Right ventricle myocardium inferior (tissue), 1 donor: ENCODE measurements around the gene TRIM77. TPM values are rescaled to one million over a fixed set of nuclear protein-coding genes. Genes with fewer than 3 reads are reported as not detected.
"Not testable (repeated sequence)": the region's sequence is repeated elsewhere in the genome, so short reads cannot be mapped to it uniquely, and the experiment has no call there.

Source experiments
- ATAC-seq: fragments of 200-7000 bp; cut with Tn5 transposase; one replicate; pipeline ENCODE4 v1.9.1; 2020; ENCODE audit warnings: mild to moderate bottlenecking, moderate library complexity
- DNase-seq: peaks from one replicate; pipeline ENCODE4 v3.0.0; 2021; ENCODE audit errors: missing footprints
- intact Hi-C: fragments of 100-400 bp; cut with DNase I; formaldehyde crosslinking; loops from one replicate; pipeline ENCODE4 v1.11.0; 2022
- long read RNA-seq: library from polyadenylated mRNA; unstranded; transcript quantifications from one replicate; pipeline ENCODE4 v2.0.0, GENCODE V29; 2021
- total RNA-seq: library from RNA; stranded (reverse); fragmentation: NEBNext Ultra II Directional; extraction: Animal tissue kit (Norgen Biotek cat#: 25700); gene quantifications from one replicate; pipeline ENCODE4 v1.2.1, GENCODE V29; 2021
- donor health status: DM: no; HTN: yes; CAD: no; lungs with severe emphysema.

TRIM77 gene, protein sequence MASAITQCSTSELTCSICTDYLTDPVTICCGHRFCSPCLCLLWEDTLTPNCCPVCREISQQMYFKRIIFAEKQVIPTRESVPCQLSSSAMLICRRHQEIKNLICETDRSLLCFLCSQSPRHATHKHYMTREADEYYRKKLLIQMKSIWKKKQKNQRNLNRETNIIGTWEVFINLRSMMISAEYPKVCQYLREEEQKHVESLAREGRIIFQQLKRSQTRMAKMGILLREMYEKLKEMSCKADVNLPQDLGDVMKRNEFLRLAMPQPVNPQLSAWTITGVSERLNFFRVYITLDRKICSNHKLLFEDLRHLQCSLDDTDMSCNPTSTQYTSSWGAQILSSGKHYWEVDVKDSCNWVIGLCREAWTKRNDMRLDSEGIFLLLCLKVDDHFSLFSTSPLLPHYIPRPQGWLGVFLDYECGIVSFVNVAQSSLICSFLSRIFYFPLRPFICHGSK
- not detected for total RNA-seq
- long read RNA-seq, result 0 reads

DNA sequence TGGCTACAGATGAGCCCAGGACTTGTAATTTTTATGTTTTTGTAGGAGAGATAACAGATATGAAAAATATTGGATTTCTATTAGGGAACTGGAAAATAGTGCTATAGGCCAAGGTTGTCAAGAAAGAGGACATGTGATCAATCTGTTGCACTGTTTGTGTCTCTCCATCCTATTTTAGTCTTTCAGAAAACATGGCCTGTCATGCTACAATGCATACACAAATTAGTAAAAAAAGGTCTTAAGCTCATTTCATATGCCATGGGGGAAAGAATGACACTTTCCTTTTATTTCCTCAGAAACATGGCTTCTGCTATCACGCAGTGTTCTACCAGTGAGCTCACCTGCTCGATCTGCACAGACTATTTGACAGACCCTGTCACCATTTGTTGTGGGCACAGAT is at the start of gene TRIM77:
Gene TRIM77 (plus strand): TSS at position 301 of the 400 bp plus-strand sequence. CDS start 0 bp downstream, at position 301.
- DNase-seq, ATAC-seq, intact Hi-C loops: not testable (repeated sequence)

GRCh38 chr11:89667001-89667400 is 43.1 kb upstream of the TRIM77 start:
- intact Hi-C loops, result no loop called here
- DNase-seq (no peak), ATAC-seq (no peak)

DNA sequence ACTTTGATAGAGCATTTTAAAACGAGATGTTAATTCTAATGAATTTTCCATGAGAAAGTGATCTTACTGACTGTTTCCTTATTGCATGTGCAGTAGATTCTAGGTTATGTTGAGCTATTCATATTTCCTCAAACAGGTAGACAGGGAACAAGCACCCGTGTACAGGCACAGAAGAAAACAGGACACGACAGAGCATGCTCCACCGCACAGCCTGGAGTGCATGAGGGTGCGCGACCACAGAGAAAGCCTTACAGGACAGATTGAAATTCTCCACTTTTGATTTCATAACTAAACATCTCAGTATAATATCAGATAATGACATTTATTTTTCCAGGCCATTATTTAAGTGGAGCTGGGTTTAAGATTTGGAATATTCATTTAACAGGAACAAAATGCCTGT is 41.9 kb upstream of the TRIM77 start:
- ATAC-seq, DNase-seq, intact Hi-C loops: not testable (repeated sequence)

GRCh38 chr11:89669586-89669985 is 40.5 kb upstream of the TRIM77 start:
- intact Hi-C loops, DNase-seq: not testable (repeated sequence)

GRCh38 chr11:89669993-89670669 is 40.0 kb upstream of the TRIM77 start:
- ATAC-seq, intact Hi-C loops, DNase-seq: not testable (repeated sequence)

More at GRCh38 chr11:89669586-89669985, 40.5 kb upstream of the TRIM77 start:
- not testable (repeated sequence) for ATAC-seq

DNA sequence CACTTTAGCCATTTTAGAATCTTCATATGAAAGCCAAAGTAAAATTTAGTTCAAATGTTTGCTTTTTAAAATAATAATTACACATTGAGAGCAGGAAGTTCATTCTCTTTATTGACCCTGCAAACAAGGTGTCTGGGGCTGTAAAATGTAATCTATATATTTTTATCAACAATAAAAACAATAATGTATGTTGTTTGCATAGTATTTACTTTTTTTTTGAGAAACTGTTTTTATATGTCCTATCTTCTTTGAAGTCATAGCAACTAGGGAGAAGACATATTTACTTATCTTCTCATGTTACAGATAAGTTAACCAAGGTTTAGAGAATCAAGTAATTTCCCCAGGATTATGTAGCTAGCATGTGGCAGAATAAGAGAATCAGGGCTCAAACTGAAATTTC is 37.6 kb upstream of the TRIM77 start:
- ATAC-seq, DNase-seq, intact Hi-C loops: not testable (repeated sequence)

DNA sequence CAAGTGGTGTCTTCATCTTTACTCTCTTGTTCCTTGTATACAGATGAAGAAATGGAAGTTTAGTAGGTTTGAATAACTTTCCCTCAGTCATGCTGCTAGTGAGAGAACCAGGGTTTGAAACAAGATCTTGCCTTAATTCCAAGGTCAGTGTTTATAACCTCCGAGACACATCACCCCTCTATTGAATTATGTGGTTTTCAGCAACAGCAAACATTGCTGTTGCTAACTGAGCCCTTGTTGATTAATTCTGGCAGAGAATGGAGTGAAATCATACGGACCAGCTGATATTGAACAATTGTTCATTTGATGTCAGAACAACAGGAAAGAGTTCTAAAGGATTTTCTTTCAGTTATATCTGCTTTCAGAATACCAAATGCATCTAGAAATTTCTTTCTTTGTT is 36.7 kb upstream of the TRIM77 start:
- ATAC-seq, intact Hi-C loops, DNase-seq: not testable (repeated sequence)

- ATAC-seq, intact Hi-C loops, DNase-seq: not testable (repeated sequence)
Measured at GRCh38 chr11:89675383-89675782, 34.7 kb upstream of the TRIM77 start.

- ATAC-seq, DNase-seq, intact Hi-C loops: not testable (repeated sequence)
Measured at GRCh38 chr11:89675948-89676347, 34.2 kb upstream of the TRIM77 start.

DNA sequence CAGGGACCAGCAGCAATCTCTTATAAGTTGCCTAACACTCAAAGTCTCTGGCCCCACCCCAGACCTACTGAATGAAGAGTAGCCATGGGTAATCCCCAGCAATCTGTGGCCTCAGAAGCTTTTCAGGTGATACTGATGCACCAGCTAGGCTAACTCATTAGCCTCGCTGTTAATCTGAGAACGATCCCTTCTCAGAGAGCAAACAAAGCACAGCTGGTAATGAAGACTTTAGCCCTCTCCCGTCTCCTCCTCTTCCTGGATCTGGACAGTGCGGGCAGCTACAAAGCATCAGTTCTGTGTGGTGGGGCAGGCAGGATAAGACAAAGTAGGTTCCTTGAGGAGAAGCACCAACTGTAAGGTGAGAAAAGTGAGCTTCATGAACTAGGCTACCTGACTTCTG is 3.0 kb upstream of the TRIM77 start:
- DNase-seq, ATAC-seq, intact Hi-C loops: not testable (repeated sequence)

DNA sequence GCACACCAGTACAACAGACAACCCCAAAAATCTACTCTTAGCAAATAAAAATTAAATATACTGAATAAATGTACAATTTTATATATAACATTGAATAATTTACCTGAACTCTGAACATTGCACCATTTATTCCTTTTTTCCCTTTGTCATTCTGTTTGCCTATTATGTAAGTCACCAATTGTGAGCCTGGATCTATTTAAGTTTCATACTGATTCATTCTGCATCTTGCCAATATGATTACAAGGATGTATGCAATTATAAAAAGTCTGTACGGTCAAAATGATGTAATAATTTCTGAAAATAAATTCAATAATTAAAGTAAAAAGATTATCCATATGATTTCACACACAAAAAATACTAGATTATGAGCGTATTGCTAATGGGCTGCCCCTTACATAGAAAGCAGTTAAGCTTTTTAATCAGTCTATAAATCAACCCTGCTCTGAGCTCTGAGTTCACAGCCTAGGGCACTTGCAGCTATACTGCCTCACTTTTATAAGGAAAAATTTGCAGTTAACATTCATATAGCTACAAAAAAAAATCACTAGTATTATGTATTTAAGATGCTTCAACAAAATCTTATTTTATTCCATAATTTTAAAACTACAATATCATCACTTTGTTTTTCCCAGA is 14.9 kb downstream of the TRIM77 start:
- DNase-seq, ATAC-seq, intact Hi-C loops: not testable (repeated sequence)

DNA sequence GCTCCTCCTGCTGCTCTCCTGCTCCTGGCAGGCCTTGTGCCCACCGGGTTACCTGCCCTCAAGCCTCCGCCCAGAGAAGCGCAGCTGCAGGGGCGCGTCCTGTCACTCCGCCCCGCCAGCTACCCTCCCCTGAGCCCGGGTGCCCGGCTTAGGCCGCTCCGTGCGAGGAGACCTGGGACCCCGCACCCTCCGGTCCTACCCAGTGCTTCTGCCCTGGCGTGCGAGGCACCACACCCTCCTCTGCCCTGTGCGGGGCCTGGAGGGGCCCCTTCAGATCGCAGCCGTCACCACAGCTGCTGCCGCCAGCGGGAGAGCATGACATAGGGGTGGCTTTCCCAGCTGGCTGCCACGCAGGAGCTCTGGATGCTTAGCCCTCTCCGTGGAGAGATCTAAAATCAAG is 20.1 kb downstream of the TRIM77 start:
- intact Hi-C loops, ATAC-seq, DNase-seq: not testable (repeated sequence)

GRCh38 chr11:89736566-89736965 is 26.5 kb downstream of the TRIM77 start:
- DNase-seq (no peak), ATAC-seq (no peak)
- intact Hi-C loops, result no loop called here

- intact Hi-C loops, result no loop called here
- ATAC-seq, result no peak
- DNase-seq, result no peak
Measured at GRCh38 chr11:89737116-89737515, 27.0 kb downstream of the TRIM77 start.

GRCh38 chr11:89741406-89741805 is 31.3 kb downstream of the TRIM77 start:
- intact Hi-C loops, ATAC-seq, DNase-seq: not testable (repeated sequence)

- ATAC-seq, intact Hi-C loops, DNase-seq: not testable (repeated sequence)
Measured at GRCh38 chr11:89744158-89744557, 34.1 kb downstream of the TRIM77 start.

GRCh38 chr11:89750822-89751221 is 40.7 kb downstream of the TRIM77 start:
- ATAC-seq, DNase-seq, intact Hi-C loops: not testable (repeated sequence)
